ENCODE data around the gene NOBOX. TPM values are rescaled to one million over a fixed set of nuclear protein-coding genes. Genes with fewer than 3 reads are reported as not detected.

Gene NOBOX
- total and polyA plus RNA-seq, 10 of the 15 experiments (the other 5 are each of a cell fraction or from before 2014, with no cell fraction given): not detected

DNA sequence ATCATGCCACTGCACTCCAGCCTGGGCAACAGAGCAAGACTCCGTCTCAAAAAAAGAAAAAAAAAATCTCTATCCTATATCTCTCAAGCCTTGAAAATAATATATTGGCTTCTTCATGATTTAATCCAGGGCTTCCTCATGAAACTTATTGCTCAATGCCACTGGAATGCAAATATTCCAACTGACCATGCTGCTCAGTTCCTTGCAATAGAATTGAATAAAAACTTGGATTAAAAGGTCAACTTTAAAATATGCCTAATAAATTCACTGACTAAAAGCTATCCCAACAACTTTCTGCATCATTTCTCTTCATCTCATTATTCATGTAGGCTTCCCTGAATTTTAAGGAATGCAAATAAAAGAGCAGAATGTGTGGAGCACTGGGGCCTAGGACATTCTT is 42.1 kb upstream of the NOBOX start:
- ChIA-PET SMC1A (ENCODE audit: uncharacterized antibody, unreplicated experiment) (no interaction called here), CTCF (interaction anchor here (3.4 kb wide), 1 partner anchor 8 kb away, joined by 8 read pairs; no protein-coding TSS in a partner anchor), RAD21 (ENCODE audit: unreplicated experiment) (no interaction called here), POLR2A (no interaction called here)
- H3K27ac ChIP-seq (ENCODE audit: control insufficient read depth, insufficient read depth): no peak overlapping the region
- H2AFZ ChIP-seq (ENCODE audit: control insufficient read depth, low read depth, low read length): no peak overlapping the region
- no peak overlapping the region for H3K4me2 ChIP-seq (ENCODE audit: control insufficient read depth, insufficient read depth)
- no peak overlapping the region for H3K9ac ChIP-seq (ENCODE audit: control insufficient read depth, insufficient read depth, low read length)
- no peaks in the 10 kb centered on the region for H3K79me2 ChIP-seq (ENCODE audit: control insufficient read depth, insufficient read depth, low read length)
- ATAC-seq (no peak), DNase-seq (ENCODE audit: low read depth, low spot score) (no peak), FAIRE-seq (no peak)
- no peak overlapping the region for H3K4me3 ChIP-seq
- no peaks in the 10 kb centered on the region for H3K27me3 ChIP-seq (replicated peaks in 1 of 2; ENCODE audit: control insufficient read depth in 2 of 2, insufficient read depth in 2 of 2, low read length in 1 of 2)
- H3K4me1 ChIP-seq (ENCODE audit: control insufficient read depth, insufficient read depth, low read length): no peaks in the 10 kb centered on the region
- H3K36me3 ChIP-seq (ENCODE audit: control insufficient read depth in 2 of 2, insufficient read depth in 2 of 2, low read length in 1 of 2): no peaks in the 10 kb centered on the region
- H4K20me1 ChIP-seq (ENCODE audit: control insufficient read depth, insufficient read depth): no peaks in the 10 kb centered on the region
- no peak for TF ChIP-seq SP1 (IDR thresholded peaks at IDR 0.05; ENCODE audit: low read depth, low read length)
- TF ChIP-seq RBBP5 (conservative IDR thresholded peaks at IDR 0.05): no peak
- no peak for TF ChIP-seq TAF1 (IDR thresholded peaks at IDR 0.05; ENCODE audit: borderline replicate concordance, low read depth, low read length)
- no peak for TF ChIP-seq SREBF2 (IDR thresholded peaks at IDR 0.05; ENCODE audit: low read length)
- no peak for TF ChIP-seq LARP7 (IDR thresholded peaks at IDR 0.05)
- no peak for TF ChIP-seq FOXM1 (IDR thresholded peaks at IDR 0.05; ENCODE audit: low read depth, low read length)
- TF ChIP-seq, protein P1, sequence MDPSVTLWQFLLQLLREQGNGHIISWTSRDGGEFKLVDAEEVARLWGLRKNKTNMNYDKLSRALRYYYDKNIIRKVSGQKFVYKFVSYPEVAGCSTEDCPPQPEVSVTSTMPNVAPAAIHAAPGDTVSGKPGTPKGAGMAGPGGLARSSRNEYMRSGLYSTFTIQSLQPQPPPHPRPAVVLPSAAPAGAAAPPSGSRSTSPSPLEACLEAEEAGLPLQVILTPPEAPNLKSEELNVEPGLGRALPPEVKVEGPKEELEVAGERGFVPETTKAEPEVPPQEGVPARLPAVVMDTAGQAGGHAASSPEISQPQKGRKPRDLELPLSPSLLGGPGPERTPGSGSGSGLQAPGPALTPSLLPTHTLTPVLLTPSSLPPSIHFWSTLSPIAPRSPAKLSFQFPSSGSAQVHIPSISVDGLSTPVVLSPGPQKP (IDR thresholded peaks at IDR 0.05; ENCODE audit: low read depth, low read length): no peak
- TF ChIP-seq MYC (IDR thresholded peaks at IDR 0.05; ENCODE audit: insufficient read depth, insufficient read length, insufficient replicate concordance, low read length, severe bottlenecking): no peak
- TF ChIP-seq RUNX3 (IDR thresholded peaks at IDR 0.05; ENCODE audit: low read length): no peak
- TF ChIP-seq CHD4 (IDR thresholded peaks at IDR 0.05): no peak
- no peak for TF ChIP-seq TBL1XR1 (IDR thresholded peaks at IDR 0.05; ENCODE audit: low read depth, low read length)
- no peak for TF ChIP-seq NR2C1 (IDR thresholded peaks at IDR 0.05)
- TF ChIP-seq ATF7 (IDR thresholded peaks at IDR 0.05; ENCODE audit: low read depth): no peak
- TF ChIP-seq KAT2A (conservative IDR thresholded peaks at IDR 0.05; ENCODE audit: control insufficient read depth, low read depth, low read length): no peak
- TF ChIP-seq, protein P2, sequence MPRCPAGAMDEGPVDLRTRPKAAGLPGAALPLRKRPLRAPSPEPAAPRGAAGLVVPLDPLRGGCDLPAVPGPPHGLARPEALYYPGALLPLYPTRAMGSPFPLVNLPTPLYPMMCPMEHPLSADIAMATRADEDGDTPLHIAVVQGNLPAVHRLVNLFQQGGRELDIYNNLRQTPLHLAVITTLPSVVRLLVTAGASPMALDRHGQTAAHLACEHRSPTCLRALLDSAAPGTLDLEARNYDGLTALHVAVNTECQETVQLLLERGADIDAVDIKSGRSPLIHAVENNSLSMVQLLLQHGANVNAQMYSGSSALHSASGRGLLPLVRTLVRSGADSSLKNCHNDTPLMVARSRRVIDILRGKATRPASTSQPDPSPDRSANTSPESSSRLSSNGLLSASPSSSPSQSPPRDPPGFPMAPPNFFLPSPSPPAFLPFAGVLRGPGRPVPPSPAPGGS (IDR thresholded peaks at IDR 0.05; ENCODE audit: borderline replicate concordance, insufficient read depth, low read depth, low read length, poor library complexity, severe bottlenecking): no peak
- TF ChIP-seq RAD51 (IDR thresholded peaks at IDR 0.05): no peak
- TF ChIP-seq SREBF1 (IDR thresholded peaks at IDR 0.05; ENCODE audit: low read length): no peak
- no peak for TF ChIP-seq NFIC (IDR thresholded peaks at IDR 0.05; ENCODE audit: low read depth, low read length)
- no peak for TF ChIP-seq BMI1 (IDR thresholded peaks at IDR 0.05; ENCODE audit: borderline replicate concordance)
- TF ChIP-seq HDAC2 (IDR thresholded peaks at IDR 0.05): no peak
- 43% methylated on average over 1 of the region's 1 CpG for WGBS (ENCODE audit: insufficient coverage, insufficient replicate concordance, low lambda C conversion rate, missing lambda C conversion rate)
- H3K9me3 ChIP-seq (replicated peaks; ENCODE audit: control insufficient read depth, insufficient read depth, low read length): no peaks in the 10 kb centered on the region
- in situ Hi-C loops (cut with MboI): no loop called here
- intact Hi-C loops (cut with micrococcal nuclease; ENCODE audit: unreplicated experiment): no loop called here
- no TSS peak for BruUV-seq (replicated peaks)

All from GM12878 (cell line).